GM18951 (cell line): ENCODE measurements around the gene SPRR2B.
"Not testable (repeated sequence)": the region's sequence is repeated elsewhere in the genome, so short reads cannot be mapped to it uniquely, and the experiment has no call there.

ENCODE experiments used
- POLR2A ChIP-seq: IDR thresholded peaks from 4 replicates; pipeline ENCODE4 v1.6.1; 2011; ENCODE audit warnings: mild to moderate bottlenecking; ENCODE audit not compliant: insufficient read length, insufficient read depth; ENCODE audit errors: extremely low read depth
- in situ Hi-C: fragments of 300-500 bp; cut with MboI; formaldehyde crosslinking; loops from one replicate; pipeline ENCODE4 v1.12.0; 2022; ENCODE audit warnings: low sequenced_read_pairs, mixed read lengths, inconsistent platforms; ENCODE audit not compliant: unreplicated experiment

Gene SPRR2B

GRCh38 chr1:153023109-153023508 is 48.3 kb downstream of the SPRR2B start:
- no peak for TF ChIP-seq POLR2A
- in situ Hi-C loops, result no loop called here

- in situ Hi-C loops, result not testable (repeated sequence)
Observed at GRCh38 chr1:153022340-153022739, 49.1 kb downstream of the SPRR2B start.

GRCh38 chr1:153021829-153022228 is 49.6 kb downstream of the SPRR2B start:
- in situ Hi-C loops, result not testable (repeated sequence)
